ENCODE measurements around the gene TSEN2.
"Not testable (repeated sequence)": the region's sequence is repeated elsewhere in the genome, so short reads cannot be mapped to it uniquely, and the experiment has no call there.

The TSEN2 gene

DNA sequence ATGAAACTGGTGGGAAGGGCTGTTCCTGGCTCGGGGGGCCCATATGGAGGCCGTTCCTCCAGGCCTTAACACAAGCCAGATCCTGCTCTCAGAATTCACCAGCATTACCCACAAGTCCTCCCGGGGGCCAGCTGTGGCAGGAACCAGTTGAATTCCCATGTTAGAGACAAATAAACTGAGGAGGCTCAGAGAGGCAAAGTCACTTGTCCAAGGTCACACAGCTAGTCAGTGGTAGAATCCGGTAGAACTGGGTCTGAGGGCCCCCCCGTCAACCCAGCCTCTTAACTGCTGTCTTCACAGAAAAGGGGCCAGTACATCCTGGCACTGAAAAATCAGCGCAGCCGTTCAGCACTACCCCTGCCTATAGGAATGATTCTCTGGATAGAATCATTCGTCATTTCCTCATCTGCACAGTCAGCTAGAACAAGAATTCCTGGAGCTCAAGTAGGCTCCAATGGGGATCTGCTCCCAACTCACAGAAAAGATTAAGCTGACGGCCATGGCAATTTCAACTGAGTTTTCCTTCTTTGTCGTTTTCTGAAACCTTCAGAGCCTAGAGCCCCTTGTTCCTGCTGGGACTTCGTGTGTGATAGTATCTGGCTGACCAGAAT, 12.2 kb upstream of the TSEN2 start:
- no peak for DNase-seq (ENCODE audit: low spot score)

DNA sequence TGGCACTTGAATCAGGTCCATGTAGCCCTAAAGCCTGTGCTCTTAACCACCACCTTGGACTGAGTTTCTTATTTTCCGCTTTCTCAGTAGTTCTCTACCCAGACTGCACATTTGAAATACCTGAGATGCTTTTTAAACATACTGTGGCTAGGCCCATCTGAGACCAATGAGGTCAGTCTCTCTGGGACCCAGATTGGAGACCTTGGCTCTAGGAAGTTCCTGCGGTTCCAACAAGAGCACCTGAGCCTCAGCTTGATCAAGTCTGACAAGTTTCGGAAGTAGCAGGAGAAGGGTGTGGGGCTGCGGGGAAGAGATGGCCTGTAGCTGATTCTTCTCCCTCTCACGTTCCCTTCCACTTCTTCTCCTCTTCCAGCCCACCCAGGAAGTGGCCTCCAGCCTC, 11.5 kb upstream of the TSEN2 start:
- DNase-seq (ENCODE audit: low spot score), result no peak

DNA sequence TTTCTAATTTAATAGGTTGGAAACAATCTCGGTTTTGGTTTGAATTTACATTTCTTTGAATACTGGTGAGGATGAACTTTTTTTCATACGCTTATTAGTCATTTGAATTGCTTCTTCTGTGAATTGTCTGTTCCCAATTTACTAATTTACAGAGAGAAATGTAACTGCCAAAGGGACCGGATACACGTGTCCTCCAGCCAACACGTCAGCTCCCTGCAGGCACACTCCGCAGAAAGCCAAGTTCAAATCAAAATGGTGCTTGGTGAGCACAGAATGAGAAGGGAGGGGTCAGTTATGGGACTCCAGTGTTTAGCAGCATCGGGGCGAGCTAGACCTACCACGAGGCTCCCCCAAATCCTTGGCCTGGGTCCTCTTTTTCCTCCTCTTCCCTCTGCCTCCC, 10.8 kb upstream of the TSEN2 start:
- no peak for DNase-seq (ENCODE audit: low spot score)

DNA sequence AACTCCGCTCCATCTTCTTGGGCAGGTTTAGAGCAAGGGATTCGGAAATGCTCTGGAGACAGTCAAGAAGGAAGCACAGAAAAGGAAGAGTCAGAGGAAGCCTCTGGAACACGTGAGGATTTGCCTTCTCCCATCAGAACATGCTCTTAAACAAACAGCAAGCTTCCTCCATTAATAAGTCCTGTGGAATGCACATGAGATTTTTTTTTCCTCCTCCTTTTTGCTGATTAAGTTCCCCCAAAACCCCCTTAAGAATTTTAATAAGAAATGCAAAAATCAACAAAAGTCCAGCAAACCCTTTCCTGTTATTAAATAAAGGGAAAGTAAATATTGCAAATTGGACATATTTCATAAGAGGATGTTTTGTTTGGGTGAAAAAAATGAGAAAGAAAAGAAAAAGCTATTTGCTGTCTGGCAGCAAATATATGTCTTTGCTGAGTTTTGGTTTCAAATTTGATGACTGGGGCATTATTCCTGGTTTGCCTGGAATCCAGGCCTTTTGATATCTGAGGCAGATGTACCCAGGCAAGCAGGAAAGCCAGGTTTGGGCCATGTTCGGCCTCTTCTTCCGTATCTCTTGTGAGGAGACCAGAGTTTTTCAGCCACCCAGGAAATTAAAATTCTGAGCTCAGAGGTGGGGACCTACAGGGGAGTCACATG, 7.9 kb upstream of the TSEN2 start:
- DNase-seq (ENCODE audit: low spot score), result no peak

DNA sequence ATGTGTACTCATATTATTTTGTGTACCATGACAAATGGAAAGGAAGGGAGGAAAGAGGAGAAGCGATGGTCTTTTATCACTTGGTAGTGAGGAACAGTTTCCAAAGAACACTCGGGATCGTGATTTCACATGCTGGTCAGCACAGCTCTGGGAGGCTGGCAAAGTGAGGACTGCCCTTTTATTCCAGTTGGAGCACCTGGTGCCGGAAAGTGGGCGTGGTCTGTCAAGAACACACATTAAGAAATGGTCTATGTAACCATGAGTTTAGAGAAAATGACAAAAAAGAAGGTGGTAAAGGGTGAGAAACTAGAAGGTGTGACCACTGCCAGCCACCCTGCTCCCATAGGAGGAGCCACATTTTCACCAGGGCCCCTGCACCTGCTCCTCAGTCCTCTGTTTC, 7.0 kb upstream of the TSEN2 start:
- DNase-seq (ENCODE audit: low spot score), result no peak

DNA sequence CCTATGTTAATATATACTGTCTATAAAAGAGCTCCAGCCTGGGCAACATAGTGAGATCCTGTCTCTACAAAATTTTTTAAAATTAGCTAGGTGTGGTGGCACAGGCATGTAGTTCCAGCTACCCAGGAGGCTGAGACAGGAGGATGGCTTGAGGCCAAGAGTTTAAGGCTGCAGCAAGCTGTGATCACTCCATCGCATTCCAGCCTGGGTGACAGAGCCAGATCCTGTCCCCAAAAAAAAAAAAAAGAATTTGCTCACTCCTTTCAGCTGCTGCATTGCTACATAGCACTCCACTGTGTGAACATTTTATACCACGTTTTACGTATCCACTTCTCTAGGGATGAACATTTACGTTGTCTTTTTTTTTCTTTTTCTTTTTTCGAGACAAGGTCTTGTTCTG, 6.0 kb upstream of the TSEN2 start:
- DNase-seq (ENCODE audit: low spot score), result peak; percentile 61

DNA sequence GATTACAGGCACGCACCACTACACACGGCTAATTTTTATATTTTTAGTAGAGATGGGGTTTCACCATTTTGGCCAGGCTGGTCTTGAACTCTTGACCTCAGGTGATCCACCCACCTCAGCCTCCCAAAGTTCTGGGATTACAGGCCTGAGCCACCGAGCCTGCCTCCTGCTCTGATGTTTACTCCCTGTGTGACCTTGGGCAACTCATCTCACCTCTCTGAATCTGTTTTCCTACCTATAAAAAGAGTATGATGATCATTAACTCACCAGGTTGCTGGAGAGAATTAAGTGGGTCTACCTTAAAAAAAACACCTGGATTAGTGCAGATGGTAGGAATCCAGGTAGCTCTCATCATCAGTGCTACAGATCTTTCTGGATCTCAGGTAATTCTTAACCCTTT, 5.1 kb upstream of the TSEN2 start:
- DNase-seq (ENCODE audit: low spot score), result not testable (repeated sequence)

DNA sequence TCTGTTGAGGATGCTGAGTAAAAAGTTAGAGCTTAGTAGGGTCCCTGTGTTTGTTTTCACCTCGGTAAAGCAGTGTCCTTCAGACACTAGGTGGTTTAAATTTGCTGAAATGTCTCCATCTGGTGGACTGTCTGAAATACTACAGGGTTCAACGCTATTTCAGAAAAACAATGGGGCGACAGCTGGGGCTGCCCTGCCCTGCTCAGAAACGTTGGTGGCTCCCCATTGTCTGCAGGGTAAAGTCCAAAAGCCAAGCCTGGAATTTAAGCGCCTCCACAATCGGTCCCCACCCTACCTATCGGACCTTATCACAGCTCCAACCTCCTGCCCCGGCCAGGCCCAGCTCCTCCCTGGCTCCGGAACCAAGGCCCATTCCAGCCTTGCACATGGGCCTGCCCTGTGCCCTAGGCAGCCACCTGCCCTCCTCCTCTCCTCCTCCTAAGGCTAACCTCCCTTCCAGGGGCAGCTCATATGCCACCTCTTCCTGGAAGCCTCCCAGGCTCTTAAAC, 4.3 kb upstream of the TSEN2 start:
- DNase-seq (ENCODE audit: low spot score), result peak; percentile 68

DNA sequence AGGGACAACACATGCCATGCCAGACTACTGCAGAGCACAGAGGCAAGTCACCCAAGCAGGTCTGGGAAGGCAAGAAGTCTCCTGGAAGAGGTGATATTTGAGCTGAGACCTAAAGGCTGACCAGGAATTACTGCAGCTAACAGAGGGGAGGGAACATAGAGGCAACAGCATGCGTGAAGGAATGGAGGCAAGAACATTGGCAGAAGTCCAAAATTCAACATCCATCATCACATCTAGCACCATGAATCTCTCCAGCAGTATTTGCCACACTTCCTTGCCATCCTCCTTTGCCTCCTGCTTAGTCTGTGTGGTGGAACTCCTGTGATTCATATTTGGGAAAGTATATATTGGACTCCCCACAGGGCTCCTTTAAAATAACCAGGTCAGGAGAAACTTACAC, 870 bp upstream of the TSEN2 start:
- peak; percentile 42 for DNase-seq (ENCODE audit: low spot score)

DNA sequence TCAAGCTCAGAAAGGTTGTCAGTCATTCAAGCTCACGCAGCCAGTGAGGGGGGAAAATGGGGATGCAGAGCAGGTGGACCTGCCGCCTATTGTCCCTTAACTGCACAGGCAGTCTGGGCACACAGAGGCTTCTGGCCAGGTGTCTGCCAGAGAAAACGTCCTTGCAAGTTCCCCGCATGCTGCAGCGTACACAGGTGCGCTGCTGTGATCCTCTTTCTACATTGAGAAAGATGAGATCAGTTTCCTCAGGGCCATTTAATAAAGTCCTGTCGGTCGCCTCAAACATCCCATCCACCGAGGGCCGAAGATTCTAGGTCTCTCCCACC, 445 bp upstream of the TSEN2 start:
- no peak for DNase-seq (ENCODE audit: low spot score)

DNA sequence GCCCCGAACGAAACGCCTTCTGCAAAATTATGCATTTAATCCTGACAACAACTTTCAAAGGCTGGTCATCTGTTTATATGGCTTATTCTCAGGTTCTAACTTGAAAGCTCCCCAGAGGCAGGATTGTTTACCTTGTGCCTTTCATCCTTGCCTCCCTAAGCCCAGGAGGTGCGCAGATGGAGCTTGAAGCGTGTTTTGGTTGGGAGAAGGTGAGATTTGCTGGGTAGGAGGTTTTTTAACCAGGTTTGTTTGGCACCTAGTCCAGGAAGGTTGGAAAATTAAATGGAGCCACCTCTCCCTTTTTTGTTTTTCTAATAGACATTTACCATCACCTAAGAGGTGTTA, 675 bp downstream of the TSEN2 start:
- no peak for DNase-seq (ENCODE audit: low spot score)

DNA sequence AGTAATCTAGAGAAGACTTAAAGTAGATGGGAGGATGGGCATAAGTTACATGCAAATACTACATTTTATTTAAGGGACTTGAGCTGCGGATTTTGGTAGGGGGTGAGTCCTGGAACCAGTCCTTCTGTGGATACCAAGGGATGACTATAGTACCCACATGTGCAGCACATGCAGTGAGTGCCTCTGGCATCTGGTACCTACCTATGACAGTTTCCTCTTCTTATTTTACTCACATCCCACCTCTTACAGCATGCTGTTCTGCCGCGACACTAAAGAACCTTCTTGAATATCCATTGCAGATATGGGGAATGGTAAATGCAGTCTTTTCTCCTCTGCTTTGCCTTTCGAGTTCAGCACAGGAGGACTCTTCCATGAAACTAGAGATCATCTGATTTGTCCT, 1.7 kb downstream of the TSEN2 start:
- no peak for DNase-seq (ENCODE audit: low spot score)

DNA sequence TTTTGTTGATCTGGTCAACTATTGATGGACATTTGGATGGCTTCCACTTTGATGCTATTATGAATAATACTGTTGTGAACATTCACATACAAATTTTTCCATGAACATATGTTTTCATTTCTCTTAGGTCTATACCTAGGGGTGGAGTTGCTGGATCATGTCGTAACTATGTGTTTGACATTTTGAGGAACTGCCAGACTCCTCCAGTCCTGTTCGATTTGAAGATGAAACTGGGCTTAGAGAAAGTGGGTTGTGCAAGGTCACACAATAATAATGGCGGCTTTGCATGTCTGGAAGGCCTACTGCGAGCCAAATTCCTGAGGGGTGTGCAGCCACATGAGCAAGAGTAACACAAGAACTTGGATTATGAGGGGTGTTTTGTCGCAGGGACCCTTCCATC, 2.6 kb downstream of the TSEN2 start:
- no peak for DNase-seq (ENCODE audit: low spot score)

DNA sequence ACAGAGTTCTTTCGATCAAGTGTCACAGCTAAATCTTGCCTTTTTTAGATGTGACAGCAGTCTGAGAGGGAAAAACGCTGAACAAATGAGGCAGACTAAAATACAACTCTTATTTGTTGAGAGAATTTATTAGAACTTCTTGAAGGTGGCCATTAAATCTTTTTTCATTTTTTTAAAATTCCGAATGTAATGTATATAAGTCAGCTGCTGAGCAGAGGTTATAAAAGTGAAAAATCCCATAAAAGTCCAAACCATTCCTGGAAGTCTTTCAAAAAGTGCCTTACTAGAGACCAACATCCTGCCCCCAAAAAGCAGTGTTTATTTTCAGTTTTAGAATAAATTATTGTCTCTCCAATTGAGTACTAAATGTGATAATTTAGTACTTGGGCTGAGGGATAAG, 3.1 kb downstream of the TSEN2 start:
- no peak for DNase-seq (ENCODE audit: low spot score)

DNA sequence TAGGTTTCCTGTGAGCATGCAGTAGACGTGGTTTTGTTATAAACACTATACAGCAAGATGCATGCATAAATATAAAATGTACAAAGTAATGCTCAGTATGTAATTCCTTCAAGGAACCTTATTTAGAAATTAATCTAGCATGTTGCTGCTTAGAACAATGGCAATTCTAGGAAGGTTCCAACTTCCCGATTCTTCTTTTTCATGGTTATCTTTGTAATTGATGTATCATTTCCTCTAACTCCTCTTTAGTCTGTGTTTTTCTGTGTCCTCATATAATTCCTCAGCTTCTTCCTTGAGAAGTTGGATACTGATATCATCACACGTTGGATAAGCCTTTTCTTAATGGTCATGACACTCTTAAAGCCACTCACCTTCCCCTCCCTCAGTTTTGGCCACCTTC, 3.5 kb downstream of the TSEN2 start:
- DNase-seq (ENCODE audit: low spot score), result no peak

DNA sequence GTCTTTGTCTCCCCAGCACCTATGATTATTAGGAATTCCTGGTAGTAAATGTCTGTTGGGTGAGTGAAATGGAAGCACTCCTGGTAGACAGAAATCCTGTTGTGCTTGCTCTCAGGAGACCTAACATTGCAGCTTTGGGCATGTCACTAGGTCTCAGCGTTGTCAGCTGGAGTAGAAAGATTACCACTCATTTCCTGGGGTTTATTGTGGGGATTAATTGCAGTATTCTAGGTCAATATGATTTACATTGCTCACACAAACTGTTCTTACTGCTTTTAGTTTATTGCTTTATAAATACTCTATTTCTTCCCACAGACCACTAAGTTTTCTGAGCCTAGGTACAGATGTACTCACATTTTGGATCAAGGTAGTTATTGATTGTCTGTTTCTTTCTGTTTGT, 5.1 kb downstream of the TSEN2 start:
- peak; percentile 40 for DNase-seq (ENCODE audit: low spot score)

DNA sequence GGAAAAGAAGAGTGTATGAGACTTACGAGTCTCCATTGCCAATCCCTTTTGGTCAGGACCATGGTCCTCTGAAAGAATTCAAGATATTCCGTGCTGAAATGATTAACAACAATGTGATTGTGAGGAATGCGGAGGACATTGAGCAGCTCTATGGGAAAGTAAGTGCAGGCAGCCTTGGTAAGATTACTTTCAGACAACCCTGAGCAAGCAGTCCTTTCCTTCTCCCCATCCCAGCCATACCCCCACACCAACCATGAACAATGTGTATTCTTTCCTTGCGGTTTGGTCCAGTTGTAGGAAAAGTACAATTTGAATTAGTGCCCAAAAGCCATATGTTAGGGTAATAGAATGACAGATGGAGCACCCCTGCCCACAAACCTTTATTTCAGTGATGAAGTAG, 5.6 kb downstream of the TSEN2 start:
- DNase-seq (ENCODE audit: low spot score), result peak; percentile 82

DNA sequence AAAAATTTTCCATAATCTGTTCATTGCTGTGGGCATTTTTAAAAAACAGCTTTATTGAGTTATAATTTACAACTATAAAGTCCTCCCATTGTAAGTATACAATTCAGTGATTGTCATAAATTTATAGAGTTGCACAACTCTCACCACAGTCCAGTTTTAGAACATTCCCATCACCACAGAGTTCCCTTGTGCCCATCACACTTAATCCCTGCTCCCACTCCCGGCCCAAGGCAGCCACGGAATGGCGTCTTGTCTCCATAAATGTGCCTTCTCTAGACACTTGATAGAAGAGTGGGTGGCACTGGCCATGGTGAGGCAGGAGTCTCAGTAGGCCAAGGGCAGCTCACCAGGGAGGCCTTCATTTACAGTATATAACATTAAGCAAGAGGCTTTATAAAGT, 6.3 kb downstream of the TSEN2 start:
- no peak for DNase-seq (ENCODE audit: low spot score)

DNA sequence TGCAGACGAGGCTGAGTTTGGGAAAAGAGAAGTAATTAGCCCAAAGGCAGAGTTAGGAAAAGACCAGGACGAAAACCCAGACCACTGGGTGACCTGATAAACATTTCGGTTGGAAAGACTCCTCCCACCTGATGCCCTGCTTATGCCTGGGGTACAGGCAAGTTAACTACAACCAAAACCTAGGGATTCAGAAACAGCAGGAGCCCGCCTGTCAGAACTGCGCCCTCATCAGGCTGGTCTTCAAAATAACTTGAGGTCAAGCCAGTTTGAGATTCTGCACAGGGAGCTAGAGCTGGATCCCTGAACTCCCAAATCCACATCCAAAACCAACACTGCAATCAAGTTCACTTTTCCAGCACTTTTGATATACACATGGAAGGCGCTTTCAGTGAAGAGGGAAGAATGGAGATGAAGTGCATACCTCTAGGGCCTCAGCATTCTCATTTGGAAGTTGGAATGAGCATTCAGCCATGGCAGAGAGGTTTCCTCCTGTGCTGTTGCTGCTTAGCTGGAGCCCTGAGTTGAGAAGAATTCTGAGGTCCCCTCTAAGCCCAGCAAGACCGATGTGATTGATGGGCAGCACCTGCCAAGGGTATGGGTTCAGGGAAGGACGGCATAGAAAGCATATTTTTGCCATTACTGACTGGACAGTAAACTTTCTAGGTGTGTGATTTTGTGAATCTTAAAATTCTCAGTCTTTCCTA, 11.6 kb downstream of the TSEN2 start:
- DNase-seq (ENCODE audit: low spot score), result no peak

DNA sequence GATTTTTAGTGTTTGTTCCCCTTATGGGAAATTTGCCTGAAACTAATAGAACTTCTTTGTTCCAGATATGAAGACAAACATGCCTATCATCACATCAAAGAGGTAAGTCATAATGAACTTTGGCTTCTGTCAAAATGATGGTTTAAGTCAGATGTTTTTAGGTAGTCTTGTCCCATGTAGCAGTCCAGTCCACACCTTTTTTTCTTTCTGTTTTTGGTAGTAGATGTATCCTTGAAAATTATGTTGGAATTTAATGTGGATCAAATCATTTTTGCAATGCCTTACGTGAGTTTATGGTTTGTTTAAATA, 12.1 kb downstream of the TSEN2 start:
- DNase-seq (ENCODE audit: low spot score), result no peak

DNA sequence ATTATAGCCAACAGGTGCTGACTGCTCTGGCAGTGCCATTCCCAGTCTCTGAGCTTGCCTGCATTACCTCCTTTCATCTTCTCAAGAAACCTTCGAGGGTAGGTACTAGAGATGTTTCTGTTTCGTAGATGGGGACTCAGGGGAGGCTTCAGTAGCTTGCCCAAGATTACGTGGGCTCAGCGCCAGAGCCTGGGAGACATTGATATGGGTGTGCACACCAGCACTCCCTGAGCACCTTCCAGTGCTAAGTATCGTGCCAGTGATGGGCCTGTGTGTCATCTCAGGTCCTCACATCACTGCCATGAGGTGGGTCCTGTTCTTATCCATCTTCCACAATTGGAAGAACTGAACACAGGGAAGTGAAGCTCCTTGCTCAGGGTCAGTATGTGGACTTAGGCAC, 15.2 kb downstream of the TSEN2 start:
- DNase-seq (ENCODE audit: low spot score), result no peak

DNA sequence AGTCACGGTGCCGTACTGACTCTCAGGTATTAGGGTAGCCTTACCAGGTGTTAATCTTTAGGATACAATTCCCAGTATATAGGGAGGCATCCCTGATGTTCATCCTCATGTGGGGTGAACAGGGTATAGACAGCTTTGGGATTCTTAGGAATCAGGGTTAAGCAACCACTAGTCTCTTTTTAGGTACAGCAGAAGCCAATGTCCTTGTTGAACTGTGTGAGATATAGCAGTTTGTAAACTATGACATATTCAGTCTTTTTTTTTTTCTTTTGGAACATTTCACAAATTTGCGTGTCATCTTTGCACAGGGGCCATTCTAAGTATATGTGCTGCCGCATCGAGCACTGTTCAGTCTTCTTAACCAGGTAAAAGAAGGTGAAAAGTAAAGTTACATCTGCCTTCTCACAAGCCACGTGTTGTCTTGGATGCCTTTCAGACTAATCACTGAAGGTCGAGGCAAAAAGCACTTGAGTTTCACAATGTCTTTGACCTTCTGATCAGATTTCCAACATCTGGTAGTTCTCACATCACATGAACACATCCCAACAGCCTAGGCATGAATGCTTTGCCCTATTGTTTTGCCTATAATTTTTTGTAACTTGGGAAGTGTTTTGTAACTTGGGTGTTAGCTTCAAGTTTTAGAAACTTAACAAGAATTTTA, 17.2 kb downstream of the TSEN2 start:
- DNase-seq (ENCODE audit: low spot score), result no peak

Measured in cerebellar cortex (tissue), 1 donor.